HCT116 (cell line): ENCODE data around the gene ZBTB20.

Experiments
- CBX3 ChIP-seq: IDR thresholded peaks from 2 replicates; pipeline ENCODE4 v1.6.1; 2012; ENCODE audit warnings: low read depth
- EGR1 ChIP-seq: IDR thresholded peaks from 2 replicates; pipeline ENCODE4 v1.6.1; 2012; ENCODE audit warnings: low read depth
- ELF1 ChIP-seq: IDR thresholded peaks from 2 replicates; pipeline ENCODE4 v1.6.1; 2012; ENCODE audit warnings: low read depth, borderline replicate concordance
- POLR2A ChIP-seq: IDR thresholded peaks from 2 replicates; pipeline ENCODE4 v1.7.0; 2011; ENCODE audit warnings: borderline replicate concordance; ENCODE audit not compliant: insufficient read depth, insufficient read length; ENCODE audit errors: extremely low read depth
- POLR2AphosphoS5 ChIP-seq: IDR thresholded peaks from 2 replicates; pipeline ENCODE4 v1.6.1; 2011; ENCODE audit warnings: mild to moderate bottlenecking, low read depth, low read length, moderate library complexity
- RAD21 ChIP-seq: IDR thresholded peaks from 2 replicates; pipeline ENCODE4 v1.6.1; 2012; ENCODE audit warnings: low read depth, mild to moderate bottlenecking
- SP1 ChIP-seq: IDR thresholded peaks from 2 replicates; pipeline ENCODE4 v1.6.1; 2012; ENCODE audit warnings: low read depth
- SRF ChIP-seq: IDR thresholded peaks from 2 replicates; pipeline ENCODE4 v1.6.1; 2012; ENCODE audit warnings: low read depth
- TF ChIP-seq, protein P1 (sequence below), 3 experiments: fragments of 200-600 bp in 1 of 3; sonication (generic) in 1 of 3; IDR thresholded peaks in 2 of 3; conservative IDR thresholded peaks in 1 of 3; 2 replicates each; pipeline ENCODE4 v1.5.1; 2012 to 2017; ENCODE audit warnings: low read depth in 2 of 3, low read length in 2 of 3, antibody characterized with exemption in 1 of 3, borderline replicate concordance in 1 of 3, control low read depth in 1 of 3, mild to moderate bottlenecking in 1 of 3, mixed read lengths in 1 of 3, mixed run types in 1 of 3, moderate library complexity in 1 of 3; ENCODE audit not compliant: insufficient read depth in 1 of 3
- TF ChIP-seq, protein P2 (sequence below): IDR thresholded peaks from 2 replicates; pipeline ENCODE4 v1.6.1; 2012

DNA sequence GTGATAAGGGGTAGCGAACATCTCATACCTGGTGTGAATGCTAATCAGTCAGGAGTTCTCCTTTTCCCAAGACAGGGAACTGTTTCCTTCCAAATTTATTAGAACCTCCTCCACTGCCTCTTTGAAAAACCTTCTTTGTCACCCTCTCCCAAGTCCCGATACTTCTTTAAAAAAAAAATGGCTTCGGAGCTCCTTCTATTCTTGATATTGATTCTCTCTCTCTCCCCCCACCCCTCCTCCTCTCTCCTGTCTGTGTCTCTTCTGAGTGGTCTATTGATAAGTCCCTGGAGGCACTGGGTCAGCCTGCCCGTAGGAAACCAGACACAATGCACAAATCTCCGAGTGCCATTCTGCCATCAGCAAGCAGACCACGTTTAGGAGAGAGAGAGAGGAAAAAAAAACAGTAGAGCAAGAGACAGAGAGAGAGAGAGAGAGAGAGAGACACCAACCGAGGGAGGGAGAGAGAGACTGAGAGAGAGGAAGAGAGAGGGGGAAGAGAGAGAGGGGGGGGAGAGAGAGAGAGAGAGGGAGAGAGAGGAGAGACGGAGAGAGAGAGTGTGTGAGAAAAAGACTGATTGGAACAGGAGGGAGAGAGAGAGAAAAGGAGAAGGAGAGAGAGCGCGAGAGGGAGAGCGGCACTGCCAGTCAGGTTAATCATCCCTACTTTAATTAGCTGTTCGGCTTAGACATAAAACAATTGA lies 692.4 kb downstream of the ZBTB20 start:
- TF ChIP-seq, protein P1, sequence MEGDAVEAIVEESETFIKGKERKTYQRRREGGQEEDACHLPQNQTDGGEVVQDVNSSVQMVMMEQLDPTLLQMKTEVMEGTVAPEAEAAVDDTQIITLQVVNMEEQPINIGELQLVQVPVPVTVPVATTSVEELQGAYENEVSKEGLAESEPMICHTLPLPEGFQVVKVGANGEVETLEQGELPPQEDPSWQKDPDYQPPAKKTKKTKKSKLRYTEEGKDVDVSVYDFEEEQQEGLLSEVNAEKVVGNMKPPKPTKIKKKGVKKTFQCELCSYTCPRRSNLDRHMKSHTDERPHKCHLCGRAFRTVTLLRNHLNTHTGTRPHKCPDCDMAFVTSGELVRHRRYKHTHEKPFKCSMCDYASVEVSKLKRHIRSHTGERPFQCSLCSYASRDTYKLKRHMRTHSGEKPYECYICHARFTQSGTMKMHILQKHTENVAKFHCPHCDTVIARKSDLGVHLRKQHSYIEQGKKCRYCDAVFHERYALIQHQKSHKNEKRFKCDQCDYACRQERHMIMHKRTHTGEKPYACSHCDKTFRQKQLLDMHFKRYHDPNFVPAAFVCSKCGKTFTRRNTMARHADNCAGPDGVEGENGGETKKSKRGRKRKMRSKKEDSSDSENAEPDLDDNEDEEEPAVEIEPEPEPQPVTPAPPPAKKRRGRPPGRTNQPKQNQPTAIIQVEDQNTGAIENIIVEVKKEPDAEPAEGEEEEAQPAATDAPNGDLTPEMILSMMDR (IDR thresholded peaks at IDR 0.05 in 2 of 3, conservative IDR thresholded peaks at IDR 0.05 in 1 of 3; ENCODE audit: borderline replicate concordance in 1 of 3, insufficient read depth in 1 of 3, low read depth in 2 of 3, low read length in 2 of 3) = no peak
- TF ChIP-seq CBX3 = no peak
- no peak for TF ChIP-seq POLR2AphosphoS5
- no peak for TF ChIP-seq POLR2A
- no peak for TF ChIP-seq SP1
- TF ChIP-seq ELF1 = no peak
- no peak for TF ChIP-seq SRF
- no peak for TF ChIP-seq EGR1
- TF ChIP-seq RAD21 = no peak
- TF ChIP-seq, protein P2, sequence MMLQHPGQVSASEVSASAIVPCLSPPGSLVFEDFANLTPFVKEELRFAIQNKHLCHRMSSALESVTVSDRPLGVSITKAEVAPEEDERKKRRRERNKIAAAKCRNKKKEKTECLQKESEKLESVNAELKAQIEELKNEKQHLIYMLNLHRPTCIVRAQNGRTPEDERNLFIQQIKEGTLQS = no peak
